ENCODE results near the gene PARL.

- TF ChIP-seq CTCF (conservative IDR thresholded peaks at IDR 0.05): no peak
- no peak for TF ChIP-seq EZH2 (IDR thresholded peaks at IDR 0.05; ENCODE audit: low read depth)
Measured at GRCh38 chr3:183927059-183927458, 42.4 kb upstream of the PARL start.
